Measurements from ENCODE around the gene COLEC11. TPM values are rescaled to one million over a fixed set of nuclear protein-coding genes. Genes with fewer than 3 reads are reported as not detected.
"Not testable (repeated sequence)": the region's sequence is repeated elsewhere in the genome, so short reads cannot be mapped to it uniquely, and the experiment has no call there.

COLEC11 gene
- total RNA-seq (2014; rRNA removed): not detected in 2 replicates
- not detected for polyA plus RNA-seq (2012)

DNA sequence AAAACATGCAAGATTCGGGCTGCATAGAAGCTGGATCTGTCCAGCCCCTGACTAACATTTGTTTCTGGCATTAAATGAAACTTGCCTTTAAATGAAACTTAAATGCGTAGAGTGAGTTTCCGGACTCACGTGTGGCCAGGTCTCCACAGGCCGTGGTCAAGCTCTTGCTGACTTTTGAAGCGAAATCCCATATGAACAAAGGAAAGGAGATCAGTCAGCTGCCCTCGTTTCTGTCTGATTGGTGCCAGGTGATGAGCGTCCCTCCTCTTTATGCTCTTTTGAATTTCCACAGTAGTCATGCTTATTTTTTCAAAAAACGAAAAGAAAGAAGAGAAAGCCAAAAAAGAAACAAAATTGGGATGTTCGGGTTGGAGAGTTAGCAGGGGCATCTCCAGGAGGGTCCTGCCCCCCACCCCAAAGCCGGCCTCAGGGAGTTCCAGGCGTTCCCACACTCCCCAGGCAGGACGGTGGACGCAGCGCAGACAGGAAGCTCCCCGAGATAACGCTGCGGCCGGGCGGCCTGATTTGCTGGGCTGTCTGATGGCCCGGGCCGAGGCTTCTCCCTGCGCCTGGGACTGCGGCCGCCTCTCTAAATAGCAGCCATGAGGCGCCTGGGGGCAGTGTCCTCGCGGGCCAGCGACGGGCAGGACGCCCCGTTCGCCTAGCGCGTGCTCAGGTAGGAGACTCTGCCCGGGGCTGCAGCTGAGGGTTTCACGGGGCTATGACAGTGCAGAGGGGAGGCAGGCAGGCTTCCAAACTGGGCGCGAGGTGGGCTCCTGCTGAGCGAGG, at the start of gene COLEC11:
TSS of gene COLEC11 (plus strand) at position 620 of the 789 bp plus-strand sequence. CDS start 9,229 bp downstream, outside the sequence.
- no peak for DNase-seq (ENCODE audit: low read depth)

DNA sequence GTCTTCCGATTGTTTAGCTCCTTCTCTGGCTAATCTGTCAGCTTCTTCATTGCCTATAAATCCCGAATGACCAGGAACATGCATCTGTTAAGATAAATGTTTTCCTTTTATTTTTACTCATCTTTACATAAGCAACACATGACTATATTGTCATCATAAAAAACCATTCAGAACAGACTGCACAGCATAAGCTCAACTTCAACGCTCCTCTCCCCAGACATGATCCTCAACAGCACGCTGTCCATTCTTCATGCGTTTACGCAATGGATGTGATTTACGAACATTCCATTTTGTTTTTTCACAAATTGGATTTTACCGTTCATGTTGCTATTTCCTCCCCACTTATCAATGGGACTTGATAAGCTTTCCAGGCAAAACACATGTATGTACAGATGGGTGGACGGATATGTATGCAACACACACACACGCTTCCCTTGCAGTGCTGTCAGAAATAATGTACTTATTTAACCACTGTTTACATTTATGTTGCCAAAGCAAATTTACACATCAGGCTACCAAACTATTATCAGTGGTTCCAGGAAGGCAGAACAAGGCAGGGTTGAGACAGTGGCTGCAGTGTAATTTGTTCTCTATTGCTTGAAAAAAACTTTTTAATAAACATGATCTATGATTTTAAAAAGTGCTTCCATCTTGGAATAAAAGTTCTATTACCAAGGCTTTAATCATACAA, 49.0 kb upstream of the COLEC11 start:
- DNase-seq (ENCODE audit: low read depth): no peak

DNA sequence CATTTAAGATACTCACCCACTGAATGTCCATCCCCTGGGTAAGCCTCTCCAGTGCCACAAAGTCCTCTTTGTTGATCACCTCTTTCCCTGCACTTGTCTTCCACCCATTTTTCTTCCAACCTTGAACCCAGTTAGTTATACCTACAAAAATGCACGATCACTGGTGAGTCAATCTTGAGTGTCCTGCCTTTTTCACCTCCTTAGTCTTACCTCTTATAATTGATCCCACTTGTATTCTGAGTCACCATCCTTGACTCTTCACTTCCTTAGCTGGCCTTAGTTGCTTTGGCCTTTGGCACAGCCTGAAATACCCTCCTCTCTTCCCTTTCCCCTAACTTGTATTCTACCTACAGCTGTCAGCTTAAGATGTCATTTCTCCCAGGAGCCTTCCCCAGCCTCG, 47.0 kb upstream of the COLEC11 start:
- no peak for DNase-seq (ENCODE audit: low read depth)

DNA sequence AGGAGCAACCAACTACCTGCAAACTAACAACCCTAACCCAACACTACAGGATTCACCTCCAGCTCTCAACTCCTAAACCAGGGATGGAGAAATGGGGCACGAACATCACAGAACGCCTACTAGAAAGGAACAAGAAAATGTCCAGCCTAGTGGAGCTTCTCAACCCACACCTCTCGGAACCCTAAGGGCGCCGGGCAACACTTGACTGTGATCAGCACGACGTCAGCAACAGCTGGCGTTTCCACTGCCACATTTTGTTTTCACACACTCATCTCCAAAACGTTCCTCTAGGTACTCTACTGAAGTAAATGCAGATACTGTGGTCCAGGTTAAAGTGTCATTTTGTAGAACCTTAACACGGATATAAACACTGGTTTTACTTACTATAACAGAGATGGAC, 41.0 kb upstream of the COLEC11 start:
- no peak for DNase-seq (ENCODE audit: low read depth)

DNA sequence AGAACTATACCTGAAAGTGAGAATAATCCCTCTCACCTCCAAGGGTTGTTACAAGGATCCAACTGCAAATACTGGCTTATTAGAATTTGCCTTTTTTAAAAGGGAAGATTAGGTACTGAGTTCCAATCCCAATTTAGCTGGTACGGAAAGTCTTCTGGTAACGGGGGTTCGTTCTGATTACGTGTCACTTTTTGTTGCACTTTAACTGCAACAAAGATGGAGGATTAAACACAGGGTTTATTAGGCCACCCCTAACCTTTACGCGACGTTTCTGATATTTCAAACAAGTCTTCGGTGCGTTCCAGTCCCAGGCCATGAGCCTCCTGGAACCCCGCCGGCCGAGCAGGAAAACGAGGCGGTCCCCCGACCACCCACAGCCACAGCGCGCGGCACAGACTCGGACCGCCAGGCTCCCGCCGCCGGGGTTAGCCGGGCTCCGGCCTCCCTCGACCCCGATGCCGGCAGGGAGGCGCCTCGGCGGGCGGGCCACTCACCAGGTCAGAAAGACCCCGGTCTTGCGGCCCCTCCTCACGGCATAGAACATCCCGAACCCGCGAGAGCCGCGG, 37.2 kb upstream of the COLEC11 start:
- no peak for DNase-seq (ENCODE audit: low read depth)

DNA sequence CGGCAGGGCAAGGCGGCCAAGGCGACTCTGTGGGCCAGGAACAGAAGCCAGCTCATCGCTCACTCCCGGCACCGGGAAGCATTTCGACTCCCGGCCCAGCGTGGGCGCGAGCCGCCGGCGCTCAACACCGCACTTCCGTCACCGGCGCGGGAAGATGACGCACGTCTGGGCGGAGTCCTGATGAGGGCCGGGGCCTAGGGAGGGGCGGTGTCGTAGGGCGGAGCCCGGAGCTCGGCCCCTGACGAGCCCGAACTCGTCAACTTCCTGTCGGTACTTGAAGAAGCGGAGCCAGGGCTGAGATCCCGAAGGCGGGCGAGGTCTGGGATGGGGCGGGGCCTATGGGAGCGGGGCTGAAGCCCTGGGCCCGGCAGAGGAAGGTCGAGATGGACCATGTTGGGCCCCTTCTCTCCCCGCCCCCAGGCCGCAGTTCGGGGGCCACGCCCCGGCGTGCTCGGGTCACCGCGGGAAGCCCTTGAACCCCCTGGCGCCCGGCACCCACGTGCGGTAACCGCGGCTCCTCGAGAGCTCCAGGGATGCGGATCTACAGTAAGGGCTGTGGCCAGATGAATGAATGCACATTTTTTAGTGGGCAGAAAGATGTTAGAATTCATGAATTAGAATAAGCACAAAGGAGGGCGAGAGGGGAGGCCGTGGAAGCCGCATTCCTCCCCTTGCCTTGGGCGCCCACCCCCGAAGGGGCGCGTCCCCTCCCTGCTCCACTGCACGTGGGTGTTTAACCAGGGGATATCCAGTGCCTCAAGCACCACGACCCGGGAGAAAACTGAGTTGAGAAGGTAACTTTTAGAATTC, 36.5 kb upstream of the COLEC11 start, which contains the start of gene RNASEH1:
TSS of gene RNASEH1 (minus strand) at position 129 of the 810 bp plus-strand sequence. CDS start at position 56, 73 bp downstream.
- peak; percentile 98 for DNase-seq (ENCODE audit: low read depth)

DNA sequence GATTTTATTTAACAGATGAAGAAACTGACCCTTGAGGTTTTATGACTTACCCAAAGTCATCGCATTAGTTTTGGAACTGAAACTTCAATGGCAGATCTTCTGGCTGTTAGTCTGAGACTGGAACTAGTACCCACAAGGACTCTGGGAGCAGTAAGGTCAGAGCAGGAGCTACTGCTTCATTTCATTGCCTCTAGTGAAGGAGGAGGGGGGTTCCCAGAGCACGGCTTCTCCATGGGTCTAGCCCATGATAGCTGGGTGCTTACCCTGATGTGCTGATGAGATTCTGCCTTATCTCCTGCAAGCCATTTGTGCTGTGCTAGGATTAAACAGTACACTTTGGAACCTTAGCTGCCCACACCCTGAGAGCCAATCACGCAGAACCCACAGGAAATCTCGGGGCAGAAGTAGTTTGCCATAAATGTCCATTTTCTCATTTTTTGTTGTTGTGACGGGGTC, 31.4 kb upstream of the COLEC11 start:
- no peak for DNase-seq (ENCODE audit: low read depth)

DNA sequence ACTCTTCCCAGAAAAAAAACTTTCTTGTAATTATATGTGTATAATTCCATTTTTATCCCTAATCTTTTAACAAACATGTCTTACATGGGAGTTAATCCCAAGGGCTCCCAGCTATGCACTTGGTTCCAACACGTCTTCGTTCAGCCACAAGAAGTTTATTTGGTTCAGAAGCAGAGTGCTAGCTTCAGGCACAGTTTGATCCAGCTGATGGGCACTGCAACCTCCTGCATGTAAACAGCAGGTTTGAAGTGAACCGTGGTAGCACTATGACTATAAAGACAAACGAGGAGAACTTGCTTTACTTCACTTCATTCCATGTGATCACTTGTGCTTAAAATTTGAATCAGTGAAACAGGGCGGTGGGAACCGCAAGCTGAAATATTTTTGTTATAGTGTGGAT, 29.8 kb upstream of the COLEC11 start:
- no peak for DNase-seq (ENCODE audit: low read depth)

DNA sequence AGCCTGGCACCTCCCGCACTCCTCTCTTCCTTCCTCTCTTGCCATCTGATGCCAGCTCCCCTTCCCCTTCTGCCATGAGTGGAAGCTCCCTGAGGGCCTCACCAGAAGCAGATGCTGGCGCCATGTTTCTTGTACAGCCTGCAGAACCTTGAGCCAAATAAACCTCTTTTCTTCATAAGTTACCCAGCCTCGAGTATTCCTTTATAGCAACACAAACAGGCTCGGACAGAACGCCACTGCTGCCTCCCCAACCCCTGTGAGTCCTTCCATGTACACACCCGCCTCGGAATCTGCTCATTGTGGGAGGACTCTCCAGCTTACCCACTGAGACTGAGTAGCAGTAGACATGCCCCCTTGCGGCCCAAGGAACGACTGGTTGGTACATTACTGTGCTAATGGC, 28.1 kb upstream of the COLEC11 start:
- DNase-seq (ENCODE audit: low read depth): no peak

DNA sequence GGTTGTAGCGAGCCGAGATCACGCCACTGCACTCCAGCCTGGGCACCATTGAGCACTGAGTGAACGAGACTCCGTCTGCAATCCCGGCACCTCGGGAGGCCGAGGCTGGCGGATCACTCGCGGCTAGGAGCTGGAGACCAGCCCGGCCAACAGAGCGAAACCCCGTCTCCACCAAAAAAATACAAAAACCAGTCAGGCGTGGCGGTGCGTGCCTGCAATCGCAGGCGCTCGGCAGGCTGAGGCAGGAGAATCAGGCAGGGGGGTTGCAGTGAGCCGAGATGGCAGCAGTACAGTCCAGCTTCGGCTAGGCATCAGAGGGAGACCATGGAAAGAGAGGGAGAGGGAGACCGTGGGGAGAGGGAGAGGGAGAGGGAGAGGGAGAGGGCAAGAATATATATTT, 25.3 kb upstream of the COLEC11 start:
- DNase-seq (ENCODE audit: low read depth): not testable (repeated sequence)

DNA sequence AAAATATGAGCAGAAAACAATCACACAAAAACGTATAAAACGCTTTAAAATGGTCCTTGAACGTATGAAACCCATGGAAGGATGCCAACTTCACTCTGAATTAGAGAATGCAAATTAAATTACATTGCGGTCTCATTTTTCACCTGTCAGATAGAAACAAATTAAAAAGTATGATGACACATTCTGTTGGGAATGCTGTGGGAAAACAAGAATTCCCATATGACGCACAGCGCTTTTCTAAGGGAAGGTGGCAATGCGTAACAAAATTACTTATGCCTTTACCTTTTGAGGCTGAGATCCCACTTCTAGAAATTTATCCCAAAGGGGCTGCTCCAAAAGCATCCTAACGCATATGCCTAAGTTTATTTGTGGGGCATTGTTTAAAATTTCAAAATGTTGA, 23.6 kb upstream of the COLEC11 start:
- DNase-seq (ENCODE audit: low read depth): no peak

DNA sequence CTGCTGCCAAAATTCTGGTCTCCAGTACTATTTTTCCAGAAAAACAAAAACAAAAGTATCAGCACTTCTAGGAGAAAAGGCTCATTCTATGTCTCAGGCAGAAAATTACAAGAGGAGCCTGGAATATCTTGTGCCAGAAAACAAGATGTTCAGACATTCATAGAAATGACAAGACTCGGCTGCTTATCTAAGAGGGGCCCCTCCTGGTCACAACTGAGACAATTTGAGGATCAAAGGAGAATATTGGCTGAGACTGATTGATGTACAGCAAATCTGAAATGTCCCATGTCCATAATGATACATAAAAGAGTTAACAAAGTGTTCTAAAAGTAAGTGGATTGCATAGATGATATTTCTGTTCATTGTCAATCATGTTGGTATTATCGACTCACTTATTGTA, 22.3 kb upstream of the COLEC11 start:
- DNase-seq (ENCODE audit: low read depth): no peak

DNA sequence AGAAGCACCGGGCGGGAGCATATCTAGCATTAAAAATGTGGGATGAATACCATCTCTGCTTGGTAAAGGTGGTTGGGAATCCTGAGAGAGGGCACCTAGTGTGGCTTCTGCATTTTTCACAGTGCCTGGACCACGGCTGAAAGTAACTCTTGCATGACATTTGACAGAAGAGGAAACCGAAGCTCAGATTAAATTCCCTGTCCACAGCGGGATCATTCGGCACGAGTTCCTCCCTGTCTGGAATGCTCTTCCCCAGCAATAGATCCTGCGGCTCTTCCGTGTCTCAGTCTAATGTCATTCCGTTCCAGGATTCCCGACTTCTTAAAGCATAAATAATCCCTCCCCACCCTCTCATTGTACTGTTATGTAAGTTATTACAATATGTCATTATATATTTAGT, 20.8 kb upstream of the COLEC11 start:
- DNase-seq (ENCODE audit: low read depth): no peak

DNA sequence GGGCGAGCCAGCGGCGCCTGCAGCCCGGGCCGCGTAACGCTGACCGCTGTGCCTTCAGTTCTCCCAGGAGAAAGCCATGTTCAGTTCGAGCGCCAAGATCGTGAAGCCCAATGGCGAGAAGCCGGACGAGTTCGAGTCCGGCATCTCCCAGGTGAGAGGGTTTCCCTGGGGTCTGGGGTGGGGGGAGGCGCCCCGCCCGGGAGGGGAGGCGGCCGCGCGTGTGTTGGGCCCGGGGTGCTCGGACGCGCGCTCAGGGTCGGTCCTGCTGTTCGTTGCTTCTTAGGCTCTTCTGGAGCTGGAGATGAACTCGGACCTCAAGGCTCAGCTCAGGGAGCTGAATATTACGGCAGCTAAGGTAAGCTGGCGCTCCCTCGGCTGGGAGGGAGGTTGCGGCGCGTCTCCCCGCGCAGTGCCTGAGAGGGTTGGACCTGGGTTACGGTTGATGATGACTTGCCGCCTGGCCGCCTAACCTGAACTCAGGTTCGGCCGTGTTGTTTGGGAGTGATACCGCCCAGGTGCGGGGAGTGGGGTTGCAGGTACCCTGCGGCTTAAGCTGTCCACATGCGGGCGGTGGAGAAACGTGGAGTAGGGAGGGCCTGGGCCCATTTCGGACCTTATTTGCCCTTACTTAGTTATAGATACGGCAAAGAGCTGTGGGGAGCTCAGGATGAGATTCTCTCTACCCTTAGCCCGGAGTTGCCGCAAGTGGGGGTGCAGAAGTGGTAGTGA, 19.2 kb upstream of the COLEC11 start:
- no peak for DNase-seq (ENCODE audit: low read depth)

DNA sequence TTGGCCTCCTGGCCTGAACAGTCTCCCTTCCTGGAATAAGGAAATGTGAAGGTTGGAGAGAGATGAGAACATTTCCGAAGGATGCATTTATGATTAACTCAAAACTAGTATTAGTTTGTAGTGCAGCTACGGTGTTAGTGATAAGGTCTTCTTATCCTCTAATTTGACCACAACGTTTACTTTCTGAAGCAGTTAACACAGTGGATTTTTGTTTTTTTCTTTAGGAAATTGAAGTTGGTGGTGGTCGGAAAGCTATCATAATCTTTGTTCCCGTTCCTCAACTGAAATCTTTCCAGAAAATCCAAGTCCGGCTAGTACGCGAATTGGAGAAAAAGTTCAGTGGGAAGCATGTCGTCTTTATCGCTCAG, 18.7 kb upstream of the COLEC11 start:
- DNase-seq (ENCODE audit: low read depth): not testable (repeated sequence)

DNA sequence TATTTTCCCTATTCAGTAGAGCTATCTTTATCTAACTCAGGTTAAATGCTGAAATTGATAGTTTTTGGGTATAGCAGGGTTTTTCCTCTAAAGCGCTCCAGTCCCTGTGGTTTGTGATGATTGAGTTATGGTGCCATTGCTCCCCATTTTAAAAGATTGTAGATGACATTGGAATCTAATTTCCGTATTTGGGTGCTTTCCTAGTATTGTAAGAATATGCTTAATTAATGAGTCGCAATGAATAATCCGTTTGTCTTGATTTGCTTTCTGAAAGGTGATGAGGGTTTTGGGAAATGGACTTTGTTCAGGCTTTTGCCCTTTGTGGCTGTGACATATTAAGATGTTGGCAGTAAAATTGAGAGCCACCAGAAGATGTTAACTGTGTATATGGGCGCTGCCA, 15.9 kb upstream of the COLEC11 start:
- no peak for DNase-seq (ENCODE audit: low read depth)

DNA sequence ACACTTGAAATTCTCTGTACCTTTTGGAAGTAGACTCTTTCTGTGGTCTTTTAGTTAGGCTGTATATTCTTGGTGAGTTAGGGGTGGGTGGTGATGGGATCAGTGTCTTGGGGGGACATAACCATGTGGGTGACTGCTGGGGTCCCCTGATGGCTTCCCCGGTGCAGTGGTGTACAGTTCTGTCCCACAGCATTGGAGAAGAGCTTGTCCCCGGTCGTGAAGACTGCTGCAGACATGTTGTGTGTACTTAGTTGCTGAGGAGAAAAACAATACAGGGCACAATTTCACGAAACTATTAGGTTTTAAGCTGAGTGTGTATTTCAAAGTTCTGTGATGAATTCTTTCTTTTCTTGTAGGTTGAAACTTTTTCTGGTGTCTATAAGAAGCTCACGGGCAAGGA, 14.5 kb upstream of the COLEC11 start:
- no peak for DNase-seq (ENCODE audit: low read depth)

DNA sequence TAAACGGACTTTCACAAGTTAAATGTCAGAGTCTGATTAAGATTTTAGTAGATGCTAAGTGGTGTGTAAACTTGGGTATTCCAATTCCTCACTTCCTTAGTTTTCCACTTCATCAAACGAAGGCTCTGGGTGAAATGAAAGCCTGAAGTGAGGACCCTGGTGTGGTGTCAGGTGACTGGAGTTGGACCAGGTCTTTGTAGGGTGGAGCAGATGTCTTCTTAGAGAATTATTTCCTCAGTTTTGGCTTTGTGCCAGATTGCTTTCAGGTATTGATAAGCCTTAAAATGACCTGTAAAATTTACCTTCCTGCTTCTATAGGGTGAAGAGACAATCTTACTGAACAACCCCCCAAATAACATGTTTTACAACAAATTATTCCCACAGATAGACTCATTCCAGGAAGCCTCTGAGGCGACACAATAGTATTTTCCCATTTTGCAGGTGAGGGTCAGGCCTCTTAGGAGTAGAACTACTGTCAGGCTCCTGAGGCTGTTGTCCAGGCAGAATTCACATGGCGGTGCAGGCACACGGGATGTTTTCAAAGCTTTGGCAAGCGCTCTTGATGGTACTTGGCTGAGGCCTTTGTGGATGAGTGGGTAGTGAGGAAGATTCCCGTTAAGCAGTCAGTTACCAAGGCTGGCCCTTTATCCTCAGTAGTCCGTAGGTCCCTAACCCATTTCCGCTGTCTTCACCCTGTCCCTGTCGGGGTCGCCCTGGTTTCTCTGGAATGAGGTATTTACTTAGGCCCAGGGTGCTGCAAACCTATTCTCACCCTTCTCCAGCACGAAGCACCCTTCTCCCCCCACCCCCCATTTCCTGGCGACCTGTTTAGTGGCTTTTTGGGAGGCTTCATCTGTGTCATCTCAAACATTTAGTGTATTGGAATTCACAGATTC, 13.3 kb upstream of the COLEC11 start:
- no peak for DNase-seq (ENCODE audit: low read depth)

DNA sequence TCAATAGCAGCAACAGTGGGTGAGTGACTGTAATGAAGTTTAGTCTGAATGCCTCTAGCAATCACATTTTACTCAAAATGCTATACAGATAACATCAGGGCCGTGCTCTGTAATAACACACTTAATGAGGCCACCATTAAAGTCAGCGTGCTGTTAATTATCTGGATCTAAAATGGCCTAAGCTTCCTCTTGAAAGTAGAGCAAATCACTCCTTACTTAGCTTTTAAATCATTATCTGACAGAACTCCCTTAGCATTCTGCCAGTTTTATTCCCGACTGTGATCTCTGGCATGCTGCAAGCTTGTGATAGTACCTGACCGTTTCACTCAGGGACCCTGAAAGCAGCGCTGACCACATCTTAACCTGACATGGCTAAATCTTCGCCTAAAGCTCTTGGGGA, 10.8 kb upstream of the COLEC11 start:
- DNase-seq (ENCODE audit: low read depth): no peak
